Uterus (tissue), 4 donors: Measurements from ENCODE around the gene IARS2. TPM values are rescaled to one million over a fixed set of nuclear protein-coding genes. Genes with fewer than 3 reads are reported as not detected.

Experiments used
- DNase-seq, 2 donors: peaks; one replicate each; pipeline ENCODE4 v3.0.0-alpha.2; 2019 to 2020
- H3K27ac ChIP-seq, 2 donors: fragments of 200-600 bp; sonication (generic); 1 replicate in 1 of 2; 2 replicates in 1 of 2; pipeline ENCODE4 v1.5.1; 2016 to 2018
- H3K27me3 ChIP-seq, 2 donors: fragments of 200-600 bp; sonication (generic); one replicate each; pipeline ENCODE4 v1.5.1; 2018 to 2019; ENCODE audit warnings: control low read depth in 1 of 2
- H3K36me3 ChIP-seq, 2 donors: fragments of 200-600 bp; sonication (generic); one replicate each; pipeline ENCODE4 v1.5.1; 2019; ENCODE audit warnings: control low read depth in 1 of 2
- H3K4me1 ChIP-seq, 2 donors: fragments of 200-600 bp; sonication (generic); one replicate each; pipeline ENCODE4 v1.5.1; 2018 to 2019; ENCODE audit warnings: control low read depth in 1 of 2
- H3K4me3 ChIP-seq, 2 donors: fragments of 200-600 bp; sonication (generic); 1 replicate in 1 of 2; 2 replicates in 1 of 2; pipeline ENCODE4 v1.5.1; 2018 to 2019; ENCODE audit warnings: mild to moderate bottlenecking in 1 of 2
- H3K9me3 ChIP-seq, 2 donors: fragments of 200-600 bp; sonication (generic); one replicate each; pipeline ENCODE4 v1.5.1; 2019; ENCODE audit warnings: control low read depth in 1 of 2
- POLR2A ChIP-seq, 2 donors: fragments of 450-650 bp; IDR thresholded peaks; one replicate each; pipeline ENCODE4 v1.6.1; 2016; ENCODE audit warnings: antibody characterized with exemption in 2 of 2, mild to moderate bottlenecking in 1 of 2, moderate library complexity in 1 of 2
- intact Hi-C: fragments of 100-400 bp; cut with DNase I; formaldehyde crosslinking; loops from one replicate; pipeline ENCODE4 v1.15.1; 2023; ENCODE audit warnings: low total_unique reads
- microRNA counts, 2 donors: library from miRNA; unstranded; fragments of <30 nt; microRNA quantifications; one replicate each; lab custom pipeline; 2016 to 2017
- microRNA-seq: library from miRNA; unstranded; fragments of <30 nt; microRNA quantifications from one replicate; pipeline ENCODE4, GENCODE V29; 2016; ENCODE audit warnings: borderline microRNAs expressed, borderline replicate concordance
- small RNA-seq: library from RNA; depleted of rRNA; stranded (forward); fragments of <200 nt; gene quantifications from one replicate; pipeline ENCODE3, GENCODE V24; 2016
- total RNA-seq, 4 donors: library from RNA; depleted of rRNA in 3 of 4; stranded (reverse); fragments of >200 nt in 3 of 4; gene quantifications; one replicate each; pipeline versions ENCODE4 v1.1.0 to v1.2.4, GENCODE V29; 2014 to 2023
- TF ChIP-seq, protein P1 (sequence below), 4 experiments: fragments of 200-600 bp in 2 of 4; fragments of 450-650 bp in 2 of 4; sonication (generic) in 2 of 4; IDR thresholded peaks; one replicate each; pipeline ENCODE4 v1.5.1; 2016 to 2019; ENCODE audit warnings: antibody characterized with exemption in 4 of 4, mild to moderate bottlenecking in 2 of 4, moderate library complexity in 1 of 4
- donor health status: DM: yes; HTN: yes; CAD: no.

Gene IARS2
- total RNA-seq, 4 donors from 2014 or later: 41.0 to 76.5 (median 49.8) TPM

DNA sequence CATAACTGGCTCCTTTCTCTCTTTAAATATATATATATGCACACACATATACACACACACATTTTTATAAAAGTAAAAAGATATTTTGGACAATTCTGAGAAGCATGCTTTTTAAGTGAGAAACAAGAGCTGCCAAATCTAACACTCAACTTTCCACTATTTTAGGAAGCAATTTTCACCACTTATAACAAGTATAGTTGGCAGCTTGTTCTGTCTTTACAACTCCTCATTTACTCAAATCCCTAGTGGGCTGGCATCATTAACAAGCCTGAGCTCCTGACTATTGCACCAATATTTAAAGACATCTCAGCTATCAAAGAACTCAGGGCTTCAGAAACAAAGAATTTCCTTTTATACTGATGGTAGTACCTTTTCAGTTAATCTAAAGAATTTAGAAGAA is 101.8 kb downstream of the IARS2 start:
- TF ChIP-seq POLR2A (IDR thresholded peaks at IDR 0.05): no peak
- TF ChIP-seq, protein P1, sequence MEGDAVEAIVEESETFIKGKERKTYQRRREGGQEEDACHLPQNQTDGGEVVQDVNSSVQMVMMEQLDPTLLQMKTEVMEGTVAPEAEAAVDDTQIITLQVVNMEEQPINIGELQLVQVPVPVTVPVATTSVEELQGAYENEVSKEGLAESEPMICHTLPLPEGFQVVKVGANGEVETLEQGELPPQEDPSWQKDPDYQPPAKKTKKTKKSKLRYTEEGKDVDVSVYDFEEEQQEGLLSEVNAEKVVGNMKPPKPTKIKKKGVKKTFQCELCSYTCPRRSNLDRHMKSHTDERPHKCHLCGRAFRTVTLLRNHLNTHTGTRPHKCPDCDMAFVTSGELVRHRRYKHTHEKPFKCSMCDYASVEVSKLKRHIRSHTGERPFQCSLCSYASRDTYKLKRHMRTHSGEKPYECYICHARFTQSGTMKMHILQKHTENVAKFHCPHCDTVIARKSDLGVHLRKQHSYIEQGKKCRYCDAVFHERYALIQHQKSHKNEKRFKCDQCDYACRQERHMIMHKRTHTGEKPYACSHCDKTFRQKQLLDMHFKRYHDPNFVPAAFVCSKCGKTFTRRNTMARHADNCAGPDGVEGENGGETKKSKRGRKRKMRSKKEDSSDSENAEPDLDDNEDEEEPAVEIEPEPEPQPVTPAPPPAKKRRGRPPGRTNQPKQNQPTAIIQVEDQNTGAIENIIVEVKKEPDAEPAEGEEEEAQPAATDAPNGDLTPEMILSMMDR (IDR thresholded peaks at IDR 0.05): no peak
- H3K36me3 ChIP-seq: no peaks in the 10 kb centered on the region
- no peaks in the 10 kb centered on the region for H3K27me3 ChIP-seq
- H3K27ac ChIP-seq: no peak overlapping the region
- DNase-seq: no peak
- H3K9me3 ChIP-seq: no peaks in the 10 kb centered on the region
- intact Hi-C loops: no loop called here
- H3K4me3 ChIP-seq: no peak overlapping the region
- no peaks in the 10 kb centered on the region for H3K4me1 ChIP-seq

MicroRNAs encoded within 50 kb of the gene (microRNA counts, 767-probe panel; counts per million panel counts)
- microRNA hsa-miR-194-5p (lab: Ali Mortazavi, UCI) (3,790 to 3,954 counts per million in 2 donors), microRNA hsa-miR-215 (lab: Ali Mortazavi, UCI) (0 counts per million in 2 donors)

Small RNAs within 50 kb of the gene (microRNA-seq; reads per million reads assigned to microRNA genes)
- gene MIR194-1: not detected
- not detected for gene MIR215

Small RNAs within 50 kb of the gene (small RNA-seq; reads per million reads assigned to genes)
- gene MIR194-1: not detected
- 0.30 reads per million for gene MIR215

Other genes starting within 250 kb of the IARS2 start
- gene SLC30A10, start 165.6 kb upstream of the IARS2 start, total RNA-seq: under 1 TPM in 1 of 4 donors, not detected in 3; 0.69 TPM
- gene EPRS1, start 47.6 kb upstream of the IARS2 start, total RNA-seq: 100 to 1,000 TPM in 1 of 4 donors, 10 to 100 TPM in 3; 16.8 to 101 (median 52.2) TPM
- 10 to 100 TPM; 12.3 to 28.8 (median 13.5) TPM for gene BPNT1, start 4.3 kb upstream of the IARS2 start, total RNA-seq
- gene RAB3GAP2, start 178.3 kb downstream of the IARS2 start, total RNA-seq: 10 to 100 TPM in 3 of 4 donors, 1 to 10 TPM in 1; 9.4 to 47.6 (median 33.5) TPM